Endothelial cell of umbilical vein (primary cell): Measurements from ENCODE around the gene CENATAC. TPM values are rescaled to one million over a fixed set of nuclear protein-coding genes. Genes with fewer than 3 reads are reported as not detected.

Experiments used
- BruUV-seq: library from RNA; stranded (reverse); fragments of 400-500 nt; replicated peaks from 2 replicates; lab custom pipeline; 2021; lab: Mats Ljungman, UMichigan
- CTCF ChIA-PET: fragments of 300-600, 350-600 bp; sonication (Branson Sonifier 250); formaldehyde crosslinking; loops from one replicate; lab custom pipeline; 2021; ENCODE audit warnings: antibody characterized with exemption, inconsistent platforms; lab: Charles Lee
- POLR2A ChIA-PET: fragments of 300-600, 350-600 bp; sonication (Branson Sonifier 250); formaldehyde crosslinking; loops from one replicate; lab custom pipeline; 2021; ENCODE audit warnings: antibody characterized with exemption, inconsistent platforms; lab: Charles Lee
- DNase-seq: peaks from one replicate; pipeline ENCODE4 v3.0.0-alpha.2; 2011; ENCODE audit warnings: low read depth, low spot score
- FAIRE-seq: peaks from 2 replicates; lab custom pipeline; 2011; peaks lifted over from hg19 to GRCh38; lab: Jason Lieb, UNC
- H2AFZ ChIP-seq: 2 replicates; pipeline ENCODE4 v1.6.0; 2012; ENCODE audit warnings: low read depth, low read length, control low read depth, inconsistent platforms
- H3K27ac ChIP-seq: 2 replicates; pipeline ENCODE4 v1.5.1; 2011; ENCODE audit warnings: low read depth, mild to moderate bottlenecking, control low read depth, low read length, moderate library complexity; ENCODE audit not compliant: insufficient read depth
- H3K27me3 ChIP-seq, 2 experiments: 2 replicates each; pipeline versions ENCODE4 v1.6.0 to v1.6.1; 2011; ENCODE audit warnings: low read length in 2 of 2, mixed read lengths in 1 of 2; ENCODE audit not compliant: control insufficient read depth in 2 of 2, insufficient read depth in 2 of 2
- H3K36me3 ChIP-seq, 2 experiments: 2 replicates in 1 of 2; 3 replicates in 1 of 2; pipeline ENCODE4 v1.5.1; 2011; ENCODE audit warnings: low read length in 2 of 2, mild to moderate bottlenecking in 1 of 2, moderate library complexity in 1 of 2; ENCODE audit not compliant: control insufficient read depth in 2 of 2, insufficient read depth in 2 of 2; ENCODE audit errors: extremely low read depth in 1 of 2
- H3K4me1 ChIP-seq: 3 replicates; pipeline ENCODE4 v1.5.1; 2011; ENCODE audit warnings: mild to moderate bottlenecking, low read length; ENCODE audit not compliant: control insufficient read depth, insufficient read depth; ENCODE audit errors: extremely low read depth
- H3K4me2 ChIP-seq: 2 replicates; pipeline ENCODE4 v1.6.1; 2011; ENCODE audit warnings: low read length, control low read depth, mixed read lengths; ENCODE audit not compliant: insufficient read depth
- H3K4me3 ChIP-seq, 3 experiments: fragments of 200-600 bp in 1 of 3; sonication (generic), shearing (Covaris generic) in 1 of 3; replicated peaks in 1 of 3; 2 replicates each; pipeline ENCODE4 v1.5.1; 2011 to 2016; ENCODE audit warnings: control low read depth in 3 of 3, low read length in 3 of 3, mild to moderate bottlenecking in 2 of 3, inconsistent platforms in 1 of 3, low read depth in 1 of 3, moderate library complexity in 1 of 3; ENCODE audit not compliant: insufficient read depth in 1 of 3
- H3K79me2 ChIP-seq: 2 replicates; pipeline ENCODE4 v1.6.0; 2012; ENCODE audit warnings: low read length, inconsistent platforms; ENCODE audit not compliant: control insufficient read depth, insufficient read depth
- H3K9ac ChIP-seq: replicated peaks from 2 replicates; pipeline ENCODE3; 2011; ENCODE audit warnings: low read length, control low read depth; ENCODE audit not compliant: insufficient read depth; ENCODE audit errors: extremely low read depth
- H3K9me1 ChIP-seq: replicated peaks from 3 replicates; pipeline ENCODE4 v1.6.0; 2011; ENCODE audit warnings: mild to moderate bottlenecking, low read length; ENCODE audit not compliant: control insufficient read depth, insufficient read depth; ENCODE audit errors: extremely low read depth
- H3K9me3 ChIP-seq: replicated peaks from 2 replicates; pipeline ENCODE4 v1.5.1; 2012; ENCODE audit warnings: low read length, inconsistent platforms; ENCODE audit not compliant: control insufficient read depth, insufficient read depth
- H4K20me1 ChIP-seq: replicated peaks from 2 replicates; pipeline ENCODE3; 2011; ENCODE audit warnings: mild to moderate bottlenecking, low read length; ENCODE audit not compliant: control insufficient read depth, insufficient read depth; ENCODE audit errors: extremely low read depth
- EZH2 ChIP-seq: IDR thresholded peaks from 2 replicates; pipeline ENCODE4 v1.6.1; 2012; ENCODE audit warnings: borderline replicate concordance, low read depth, mild to moderate bottlenecking, moderate library complexity, low read length, inconsistent platforms; ENCODE audit not compliant: severe bottlenecking
- FOS ChIP-seq: IDR thresholded peaks from 2 replicates; pipeline ENCODE4 v1.6.1; 2011; ENCODE audit warnings: mild to moderate bottlenecking, low read length, moderate library complexity, borderline replicate concordance; ENCODE audit not compliant: insufficient read depth
- GATA2 ChIP-seq: IDR thresholded peaks from 2 replicates; pipeline ENCODE4 v1.7.0; 2011; ENCODE audit warnings: low read depth, mild to moderate bottlenecking, moderate library complexity, mixed read lengths, low read length; ENCODE audit not compliant: insufficient read length, insufficient read depth
- JUN ChIP-seq: IDR thresholded peaks from 2 replicates; pipeline ENCODE4 v1.6.1; 2011; ENCODE audit warnings: borderline replicate concordance, low read depth; ENCODE audit not compliant: insufficient read length, insufficient read depth
- MYC ChIP-seq: IDR thresholded peaks from one replicate; pipeline ENCODE4 v1.6.1; 2011; ENCODE audit warnings: mild to moderate bottlenecking, low read depth, low read length
- POLR2A ChIP-seq: IDR thresholded peaks from 2 replicates; pipeline ENCODE4 v1.6.1; 2012; ENCODE audit warnings: low read depth, mild to moderate bottlenecking, control low read depth, low read length
- POLR2AphosphoS5 ChIP-seq: IDR thresholded peaks from 2 replicates; pipeline ENCODE4 v1.6.1; 2012; ENCODE audit warnings: low read depth, mild to moderate bottlenecking, control low read depth, low read length, moderate library complexity; ENCODE audit not compliant: insufficient read depth
- dilution Hi-C: fragments of 300-500 bp; cut with MboI; formaldehyde crosslinking; loops from one replicate; pipeline ENCODE4 v1.15.0; 2019; ENCODE audit warnings: low sequenced_read_pairs; ENCODE audit not compliant: extremely low pct_ligation_motif_present
- intact Hi-C: fragments of 100-400 bp; cut with micrococcal nuclease; formaldehyde crosslinking; loops from one replicate; pipeline ENCODE4 v1.10.0; 2022
- polyA plus RNA-seq, 4 experiments: library from polyadenylated mRNA; depleted of rRNA in 3 of 4; stranded (reverse) in 3 of 4; unstranded in 1 of 4; fragments of >200 nt; gene quantifications; 2 replicates each; pipeline versions ENCODE4 v1.2.1 to v1.2.3, GENCODE V29; 2011 to 2012; ENCODE audit warnings: missing spikeins in 1 of 4
- total RNA-seq: library from RNA; stranded (reverse); gene quantifications from 2 replicates; pipeline ENCODE4 v1.2.3, GENCODE V29; 2021
- TF ChIP-seq, protein P1 (sequence below), 2 donors: IDR thresholded peaks; 1 replicate in 1 of 2; 2 replicates in 1 of 2; pipeline ENCODE4 v1.5.1; 2011; ENCODE audit warnings: low read length in 2 of 2, mild to moderate bottlenecking in 2 of 2, moderate library complexity in 2 of 2, control low read depth in 1 of 2, inconsistent platforms in 1 of 2, low read depth in 1 of 2; ENCODE audit not compliant: insufficient read depth in 1 of 2; ENCODE audit errors: extremely low read depth in 1 of 2
- TF ChIP-seq, protein P2 (sequence below): IDR thresholded peaks from 2 replicates; pipeline ENCODE4 v1.6.1; 2011; ENCODE audit not compliant: insufficient read depth, insufficient read length

CENATAC gene
- total and polyA plus RNA-seq, 2 donors (not counting 3 experiments of a cell fraction or from before 2014, with no cell fraction given), result 14.2 to 41.8 TPM

DNA sequence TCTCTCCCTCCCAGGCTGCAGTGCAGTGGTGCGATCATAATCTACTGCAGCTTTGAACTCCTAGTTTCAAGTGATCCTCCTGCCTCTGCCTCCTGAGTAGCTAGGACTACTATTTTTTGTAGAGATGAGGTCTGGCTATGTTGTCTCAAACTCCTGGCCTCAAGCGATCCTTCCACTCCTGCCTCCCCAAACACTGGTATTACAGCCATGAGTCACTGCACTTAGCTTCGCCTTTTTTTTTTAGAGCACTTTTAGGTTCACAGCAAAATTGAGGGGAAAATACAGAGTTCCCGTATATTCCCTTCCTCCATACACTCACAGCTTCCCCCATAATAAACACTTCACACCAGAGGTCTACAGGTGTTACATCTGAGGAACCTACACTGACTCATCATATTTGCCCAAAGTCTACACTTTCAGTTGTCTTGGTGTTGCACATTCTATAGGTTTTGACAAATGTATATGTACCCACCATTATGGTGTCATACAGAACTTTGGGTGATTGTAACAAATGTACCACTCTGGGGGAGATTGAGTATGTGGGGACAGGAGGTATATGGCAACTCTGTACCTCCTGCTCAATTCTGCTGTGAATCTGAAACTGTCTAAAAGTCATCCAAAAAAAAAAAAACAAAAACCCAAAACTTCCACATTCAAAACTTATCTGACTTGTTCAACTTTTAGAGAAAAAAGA, 44.0 kb downstream of the CENATAC start:
- Histone ChIP-seq H3K4me2 (no peak overlapping the region), H3K4me1 (no peaks in the 10 kb centered on the region), H3K36me3 (peaks cover 7 to 17% of the 10 kb centered on the region in 2 experiments), H3K9me1 (no peaks in the 10 kb centered on the region), H3K27ac (no peak overlapping the region), H3K9me3 (no peaks in the 10 kb centered on the region), H3K4me3 (no peak overlapping the region), H3K79me2 (no peaks in the 10 kb centered on the region), H3K27me3 (peaks cover 0 to 1% of the 10 kb centered on the region in 2 experiments), H4K20me1 (no peaks in the 10 kb centered on the region), H2AFZ (no peak overlapping the region), H3K9ac (no peak overlapping the region)
- intact Hi-C loops (no loop called here), dilution Hi-C loops (no loop called here)
- DNase-seq (no peak), FAIRE-seq (no peak)
- BruUV-seq, result no TSS peak
- ChIA-PET CTCF (no interaction called here), POLR2A (no interaction called here)
- TF ChIP-seq, protein P1, sequence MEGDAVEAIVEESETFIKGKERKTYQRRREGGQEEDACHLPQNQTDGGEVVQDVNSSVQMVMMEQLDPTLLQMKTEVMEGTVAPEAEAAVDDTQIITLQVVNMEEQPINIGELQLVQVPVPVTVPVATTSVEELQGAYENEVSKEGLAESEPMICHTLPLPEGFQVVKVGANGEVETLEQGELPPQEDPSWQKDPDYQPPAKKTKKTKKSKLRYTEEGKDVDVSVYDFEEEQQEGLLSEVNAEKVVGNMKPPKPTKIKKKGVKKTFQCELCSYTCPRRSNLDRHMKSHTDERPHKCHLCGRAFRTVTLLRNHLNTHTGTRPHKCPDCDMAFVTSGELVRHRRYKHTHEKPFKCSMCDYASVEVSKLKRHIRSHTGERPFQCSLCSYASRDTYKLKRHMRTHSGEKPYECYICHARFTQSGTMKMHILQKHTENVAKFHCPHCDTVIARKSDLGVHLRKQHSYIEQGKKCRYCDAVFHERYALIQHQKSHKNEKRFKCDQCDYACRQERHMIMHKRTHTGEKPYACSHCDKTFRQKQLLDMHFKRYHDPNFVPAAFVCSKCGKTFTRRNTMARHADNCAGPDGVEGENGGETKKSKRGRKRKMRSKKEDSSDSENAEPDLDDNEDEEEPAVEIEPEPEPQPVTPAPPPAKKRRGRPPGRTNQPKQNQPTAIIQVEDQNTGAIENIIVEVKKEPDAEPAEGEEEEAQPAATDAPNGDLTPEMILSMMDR (IDR thresholded peaks at IDR 0.05; ENCODE audit: extremely low read depth in 1 of 2, insufficient read depth in 1 of 2, low read depth in 1 of 2, low read length in 2 of 2), result no peak
- TF ChIP-seq POLR2A, result no peak
- TF ChIP-seq, protein P2, sequence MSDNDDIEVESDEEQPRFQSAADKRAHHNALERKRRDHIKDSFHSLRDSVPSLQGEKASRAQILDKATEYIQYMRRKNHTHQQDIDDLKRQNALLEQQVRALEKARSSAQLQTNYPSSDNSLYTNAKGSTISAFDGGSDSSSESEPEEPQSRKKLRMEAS, result no peak

DNA sequence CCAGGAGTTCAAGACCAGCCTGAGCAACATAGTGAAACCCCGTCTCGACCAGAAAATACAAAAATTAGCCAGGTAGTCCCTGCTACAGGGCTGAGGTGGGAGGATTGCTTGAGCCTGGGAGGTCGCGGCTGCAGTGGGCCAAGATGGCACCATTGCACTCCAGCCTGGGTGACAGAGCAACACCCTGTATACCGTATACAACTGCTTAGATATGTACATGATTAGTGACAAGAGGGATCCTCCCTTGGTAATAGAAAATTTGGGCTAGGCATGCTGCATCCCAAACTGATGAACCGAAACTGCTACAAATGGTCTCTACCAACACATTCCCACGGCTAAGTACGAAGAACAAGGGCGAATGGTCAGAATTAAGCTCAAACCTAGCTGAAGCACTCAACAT, 45.0 kb downstream of the CENATAC start:
- Histone ChIP-seq H3K4me1 (no peaks in the 10 kb centered on the region), H3K9me1 (no peaks in the 10 kb centered on the region), H3K9me3 (no peaks in the 10 kb centered on the region), H4K20me1 (no peaks in the 10 kb centered on the region), H3K9ac (no peak overlapping the region), H3K4me2 (no peak overlapping the region), H3K79me2 (no peaks in the 10 kb centered on the region), H3K27me3 (peaks cover 0 to 1% of the 10 kb centered on the region in 2 experiments), H3K4me3 (no peak overlapping the region), H2AFZ (no peak overlapping the region), H3K36me3 (peaks cover 9 to 26% of the 10 kb centered on the region in 2 experiments), H3K27ac (no peak overlapping the region)
- dilution Hi-C loops (no loop called here), intact Hi-C loops (no loop called here)
- FAIRE-seq (no peak), DNase-seq (no peak)
- TF ChIP-seq MYC (no peak), EZH2 (no peak), FOS (no peak), JUN (no peak), POLR2A (no peak), POLR2AphosphoS5 (no peak), GATA2 (no peak)
- TF ChIP-seq, protein P2, result no peak
- TF ChIP-seq, protein P1 (IDR thresholded peaks at IDR 0.05; ENCODE audit: extremely low read depth in 1 of 2, insufficient read depth in 1 of 2, low read depth in 1 of 2, low read length in 2 of 2), result no peak
- POLR2A ChIA-PET, result no interaction called here
- CTCF ChIA-PET, result interaction anchor here (1.6 kb wide), 1 partner anchor 14 kb away, joined by 3 read pairs; no protein-coding TSS in a partner anchor
- no TSS peak for BruUV-seq
